GM19240 (cell line): ENCODE results near the gene RNF213.

Source experiments
- DNase-seq: peaks from one replicate; pipeline ENCODE4 v3.0.0; 2011; ENCODE audit warnings: low spot score; ENCODE audit not compliant: insufficient read length

RNF213 gene

GRCh38 chr17:80446645-80447405 is 186.2 kb downstream of the RNF213 start:
- no peak for DNase-seq

- no peak for DNase-seq
Observed at GRCh38 chr17:80447790-80448189, 187.1 kb downstream of the RNF213 start.
